Fibroblast of peridontal ligament (primary cell): Measurements from ENCODE around the gene NACC1.

ENCODE experiments used
- DNase-seq: peaks from one replicate; pipeline ENCODE4 v3.0.0-alpha.2; 2010; ENCODE audit errors: extremely low read depth

The NACC1 gene

GRCh38 chr19:13087795-13088537, 30.1 kb upstream of the NACC1 start:
- DNase-seq, result no peak

- DNase-seq, result no peak
Measured at GRCh38 chr19:13089139-13089856, 28.8 kb upstream of the NACC1 start.

GRCh38 chr19:13089857-13090507, 28.1 kb upstream of the NACC1 start:
- no peak for DNase-seq

GRCh38 chr19:13090511-13091231, 27.4 kb upstream of the NACC1 start:
- DNase-seq, result no peak

- DNase-seq, result peak; percentile 86
Measured at GRCh38 chr19:13091400-13092157, 26.5 kb upstream of the NACC1 start.

GRCh38 chr19:13092158-13092543, 25.9 kb upstream of the NACC1 start:
- no peak for DNase-seq

GRCh38 chr19:13092606-13093235, 25.3 kb upstream of the NACC1 start:
- no peak for DNase-seq

- DNase-seq, result peak; percentile 79
Measured at GRCh38 chr19:13093407-13094105, 24.5 kb upstream of the NACC1 start.

- no peak for DNase-seq
Measured at GRCh38 chr19:13094106-13094504, 24.0 kb upstream of the NACC1 start.

GRCh38 chr19:13094771-13095392, 23.2 kb upstream of the NACC1 start:
- DNase-seq, result no peak

- no peak for DNase-seq
Measured at GRCh38 chr19:13095393-13095784, 22.7 kb upstream of the NACC1 start.

- DNase-seq, result no peak
Measured at GRCh38 chr19:13095934-13096927, 21.8 kb upstream of the NACC1 start.

GRCh38 chr19:13097033-13097462, 21.0 kb upstream of the NACC1 start:
- DNase-seq, result no peak

- no peak for DNase-seq
Measured at GRCh38 chr19:13097463-13098258, 20.4 kb upstream of the NACC1 start.

- DNase-seq, result peak; percentile 42
Measured at GRCh38 chr19:13098277-13099072, 19.6 kb upstream of the NACC1 start.

- DNase-seq, result no peak
Measured at GRCh38 chr19:13099073-13099999, 18.7 kb upstream of the NACC1 start.
